Liver (tissue), 9 donors: ENCODE measurements around the gene FASTKD1. TPM values are rescaled to one million over a fixed set of nuclear protein-coding genes. Genes with fewer than 3 reads are reported as not detected.
"Not testable (repeated sequence)": the region's sequence is repeated elsewhere in the genome, so short reads cannot be mapped to it uniquely, and the experiment has no call there.

Experiments used
- DNase-seq: peaks from one replicate; pipeline ENCODE4 v3.0.0-alpha.2; 2017; ENCODE audit warnings: low spot score
- H3K27ac ChIP-seq, 2 donors: one replicate each; pipeline ENCODE4 v1.7.0; 2013; ENCODE audit warnings: inconsistent platforms in 2 of 2, low read length in 2 of 2, control low read depth in 1 of 2, low read depth in 1 of 2, mild to moderate bottlenecking in 1 of 2
- H3K27me3 ChIP-seq, 4 donors: one replicate each; pipeline versions ENCODE4 v1.6.1 to v1.7.0; 2013; ENCODE audit warnings: low read length in 3 of 4, inconsistent platforms in 1 of 4, mild to moderate bottlenecking in 1 of 4, moderate library complexity in 1 of 4; ENCODE audit not compliant: control insufficient read depth in 4 of 4, insufficient read depth in 4 of 4
- H3K36me3 ChIP-seq, 4 donors: one replicate each; pipeline versions ENCODE4 v1.6.1 to v1.7.0; 2013; ENCODE audit warnings: low read length in 3 of 4, mild to moderate bottlenecking in 3 of 4, low read depth in 1 of 4, moderate library complexity in 1 of 4; ENCODE audit not compliant: control insufficient read depth in 4 of 4, insufficient read depth in 3 of 4
- H3K4me1 ChIP-seq, 4 donors: one replicate each; pipeline versions ENCODE4 v1.6.1 to v1.7.0; 2013; ENCODE audit warnings: low read length in 3 of 4, mild to moderate bottlenecking in 3 of 4, moderate library complexity in 1 of 4; ENCODE audit not compliant: control insufficient read depth in 4 of 4, insufficient read depth in 4 of 4
- H3K4me3 ChIP-seq, 3 donors: one replicate each; pipeline versions ENCODE4 v1.6.1 to v1.7.0; 2013; ENCODE audit warnings: low read length in 3 of 3, control low read depth in 1 of 3, low read depth in 1 of 3, mild to moderate bottlenecking in 1 of 3
- H3K9ac ChIP-seq, 2 donors: one replicate each; pipeline ENCODE4 v1.7.0; 2013; ENCODE audit warnings: low read length in 2 of 2, mild to moderate bottlenecking in 2 of 2, moderate library complexity in 2 of 2, control low read depth in 1 of 2, low read depth in 1 of 2
- H3K9me3 ChIP-seq, 4 donors: one replicate each; pipeline versions ENCODE4 v1.6.1 to v1.7.0; 2013; ENCODE audit warnings: low read length in 3 of 4; ENCODE audit not compliant: control insufficient read depth in 4 of 4
- ATF3 ChIP-seq: IDR thresholded peaks from 2 replicates; pipeline ENCODE4 v1.6.1; 2016; ENCODE audit warnings: antibody characterized with exemption
- EGR1 ChIP-seq, 2 donors: IDR thresholded peaks; 2 replicates each; pipeline ENCODE4 v1.6.1; 2016 to 2018; ENCODE audit warnings: antibody characterized with exemption in 2 of 2, low read depth in 2 of 2
- FOXA1 ChIP-seq: IDR thresholded peaks from 2 replicates; pipeline ENCODE4 v1.6.1; 2016; ENCODE audit warnings: antibody characterized with exemption
- HNF4A ChIP-seq, 2 donors: conservative IDR thresholded peaks; 2 replicates each; pipeline ENCODE4 v1.6.1; 2016; ENCODE audit warnings: antibody characterized with exemption in 2 of 2, mild to moderate bottlenecking in 2 of 2
- MAX ChIP-seq: IDR thresholded peaks from 2 replicates; pipeline ENCODE4 v1.6.1; 2016; ENCODE audit warnings: antibody characterized with exemption
- NR2F2 ChIP-seq: IDR thresholded peaks from 2 replicates; pipeline ENCODE4 v1.6.1; 2016; ENCODE audit warnings: antibody characterized with exemption
- SP1 ChIP-seq: IDR thresholded peaks from 2 replicates; pipeline ENCODE4 v1.6.1; 2018; ENCODE audit warnings: antibody characterized with exemption, mild to moderate bottlenecking
- TAF1 ChIP-seq: conservative IDR thresholded peaks from 2 replicates; pipeline ENCODE4 v1.6.1; 2016; ENCODE audit warnings: antibody characterized with exemption, mild to moderate bottlenecking
- WGBS: extraction: QIAGEN DNeasy Blood & Tissue Kit; methylation state at CpG from one replicate; pipeline ENCODE4 v1.1.7; 2013; 5-methylcytosine and 5-hydroxymethylcytosine counted together
- polyA plus RNA-seq, 2 donors: library from polyadenylated mRNA; stranded (reverse) in 1 of 2; unstranded in 1 of 2; fragments of 200-250 nt in 1 of 2; fragments of >200 nt in 1 of 2; fragmentation: Nextera tagmentation in 1 of 2; extraction: Ambion mirVana in 1 of 2; gene quantifications; one replicate each; pipeline versions ENCODE4 v1.2.1 to v1.2.3, GENCODE V29; 2013 to 2015
- total RNA-seq, 2 donors: library from RNA; depleted of rRNA; stranded (reverse); fragments of >200 nt; gene quantifications; one replicate each; pipeline ENCODE4 v1.2.3, GENCODE V29; 2014
- donor health status: healthy.
- donor health status: healthy.
- donor health status: healthy.
- donor health status: healthy.
- donor health status: healthy.

FASTKD1 gene
- total and polyA plus RNA-seq, 4 donors, result 6.7 to 20.7 (median 16.2) TPM

DNA sequence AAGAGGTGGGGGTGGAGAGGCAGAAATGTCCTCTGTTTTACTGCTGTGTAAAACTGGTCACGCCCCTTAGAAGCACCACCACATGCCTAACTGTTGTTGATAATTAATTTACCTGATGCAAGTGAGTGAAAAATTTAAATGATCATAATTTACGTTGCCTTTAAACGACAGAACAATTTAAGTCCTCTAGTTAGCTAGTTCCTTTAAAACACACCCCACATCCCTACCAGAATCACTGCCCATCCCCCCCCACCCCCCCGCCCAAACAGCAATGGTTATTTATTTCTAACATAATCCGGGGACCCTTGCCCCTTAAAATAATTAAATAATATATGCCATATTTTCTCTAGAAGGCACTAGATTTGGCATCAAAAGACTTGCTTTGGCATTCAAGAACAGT lies 9.9 kb upstream of the FASTKD1 start:
- H3K36me3 ChIP-seq, result no peaks in the 10 kb centered on the region
- DNase-seq, result no peak
- 97% methylated on average over 5 of the region's 5 CpGs for WGBS
- no peaks in the 10 kb centered on the region for H3K27me3 ChIP-seq
- no peak overlapping the region for H3K4me3 ChIP-seq
- no peak overlapping the region for H3K9ac ChIP-seq
- H3K27ac ChIP-seq, result no peak overlapping the region
- peaks cover 8 to 18% (median 12%) of the 10 kb centered on the region in 4 donors for H3K4me1 ChIP-seq
- TF ChIP-seq ATF3 (no peak), TAF1 (no peak)
- no peaks in the 10 kb centered on the region for H3K9me3 ChIP-seq

DNA sequence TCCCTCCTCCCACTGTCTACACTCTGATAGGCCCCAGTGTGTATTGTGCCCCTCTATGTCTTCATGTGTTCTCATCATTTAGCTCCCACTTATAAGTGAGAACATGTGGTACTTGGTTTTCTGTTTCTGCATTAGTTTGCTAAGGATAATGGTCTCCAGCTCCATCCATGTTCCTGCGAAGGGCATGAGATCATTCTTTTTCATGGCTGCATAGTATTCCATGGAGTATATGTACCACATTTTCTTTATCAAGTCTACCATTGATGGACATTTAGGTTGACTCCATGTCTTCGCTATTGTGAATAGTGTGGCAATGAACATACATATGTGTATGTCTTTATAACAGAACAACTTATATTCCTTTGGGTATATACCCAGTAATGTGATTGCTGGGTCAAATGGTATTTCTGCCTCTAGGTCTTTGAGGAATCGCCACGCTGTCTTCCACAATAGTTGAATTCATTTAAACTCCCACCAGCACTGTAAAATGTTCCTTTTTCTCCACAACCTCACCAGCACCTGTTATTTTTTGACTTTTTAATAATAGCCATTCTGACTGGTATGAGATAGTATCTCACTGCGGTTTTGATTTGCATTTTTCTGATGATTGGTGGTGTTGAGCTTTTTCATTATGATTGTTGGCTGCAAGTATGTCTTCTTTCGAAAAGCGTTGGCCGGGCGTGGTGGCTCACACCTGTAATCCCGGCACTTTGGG lies 9.0 kb upstream of the FASTKD1 start:
- H3K36me3 ChIP-seq, H3K9me3 ChIP-seq, H3K27ac ChIP-seq, H3K27me3 ChIP-seq, H3K4me3 ChIP-seq, H3K9ac ChIP-seq, DNase-seq: not testable (repeated sequence)
- H3K4me1 ChIP-seq, result peaks cover 8 to 18% (median 12%) of the 10 kb centered on the region in 4 donors
- WGBS, result 98% methylated on average over 10 of the region's 10 CpGs

DNA sequence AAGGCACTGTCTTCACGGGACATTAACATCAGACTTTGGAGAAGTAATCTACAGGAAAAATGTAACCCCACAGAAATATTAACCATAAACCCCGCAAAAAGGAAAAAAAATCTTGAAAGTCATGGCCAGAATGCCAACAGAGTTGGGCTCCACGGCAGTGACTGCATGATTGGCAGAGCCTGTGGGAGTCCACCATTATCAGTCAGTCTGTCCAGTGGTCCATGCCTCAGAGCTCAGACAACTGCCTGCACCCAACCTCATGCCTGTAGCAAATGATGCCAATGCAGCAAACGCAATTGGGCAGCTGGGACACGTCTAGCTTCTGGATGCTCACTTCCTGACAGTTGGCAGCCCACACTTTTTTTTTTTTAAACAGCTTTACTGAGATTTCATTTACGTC lies 5.4 kb upstream of the FASTKD1 start:
- TF ChIP-seq ATF3 (no peak), SP1 (no peak), HNF4A (conservative IDR thresholded peaks at IDR 0.05) (no peak), MAX (no peak), EGR1 (IDR thresholded peaks at IDR 0.05; ENCODE audit: low read depth in 2 of 2) (no peak), NR2F2 (no peak), FOXA1 (no peak)
- peaks cover 0 to 3% (median 0%) of the 10 kb centered on the region in 4 donors for H3K4me1 ChIP-seq
- no peak for DNase-seq
- H3K9ac ChIP-seq, result no peak overlapping the region
- no peaks in the 10 kb centered on the region for H3K27me3 ChIP-seq
- H3K9me3 ChIP-seq, result no peaks in the 10 kb centered on the region
- no peak overlapping the region for H3K27ac ChIP-seq
- WGBS, result 59% methylated on average over 6 of the region's 6 CpGs
- H3K36me3 ChIP-seq, result no peaks in the 10 kb centered on the region
- H3K4me3 ChIP-seq, result no peak overlapping the region

DNA sequence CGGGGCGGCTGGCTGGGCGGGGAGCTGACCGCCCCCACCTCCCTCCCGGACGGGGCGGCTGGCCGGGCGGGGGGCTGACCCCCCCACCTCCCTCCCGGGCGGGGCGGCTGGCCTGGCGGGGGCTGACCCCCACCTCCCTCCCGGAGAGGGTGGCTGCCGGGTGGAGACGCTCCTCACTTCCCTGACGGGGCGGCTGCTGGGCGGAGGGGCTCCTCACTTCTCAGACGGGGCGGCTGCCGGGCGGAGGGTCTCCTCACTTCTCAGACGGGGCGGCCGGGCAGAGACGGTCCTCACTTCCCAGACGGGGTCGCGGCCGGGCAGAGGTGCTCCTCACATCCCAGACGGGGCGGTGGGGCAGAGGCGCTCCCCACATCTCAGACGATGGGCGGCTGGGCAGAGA lies 1.6 kb upstream of the FASTKD1 start:
- H3K27me3 ChIP-seq, DNase-seq, H3K4me1 ChIP-seq, H3K36me3 ChIP-seq, H3K27ac ChIP-seq, H3K9ac ChIP-seq, H3K4me3 ChIP-seq, H3K9me3 ChIP-seq: not testable (repeated sequence)
- WGBS, result 92% methylated on average over 35 of the region's 36 CpGs

DNA sequence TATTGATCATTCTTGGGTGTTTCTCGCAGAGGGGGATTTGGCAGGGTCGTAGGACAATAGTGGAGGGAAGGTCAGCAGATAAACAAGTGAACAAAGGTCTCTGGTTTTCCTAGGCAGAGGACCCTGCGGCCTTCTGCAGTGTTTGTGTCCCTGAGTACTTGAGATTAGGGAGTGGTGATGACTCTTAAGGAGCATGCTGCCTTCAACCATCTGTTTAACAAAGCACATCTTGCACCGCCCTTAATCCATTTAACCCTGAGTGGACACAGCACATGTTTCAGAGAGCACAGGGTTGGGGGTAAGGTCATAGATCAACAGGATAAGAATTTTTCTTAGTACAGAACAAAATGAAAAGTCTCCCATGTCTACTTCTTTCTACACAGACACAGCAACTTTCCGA lies 874 bp upstream of the FASTKD1 start:
- H3K27ac ChIP-seq, H3K27me3 ChIP-seq, H3K9ac ChIP-seq, DNase-seq, H3K4me3 ChIP-seq, H3K36me3 ChIP-seq, H3K9me3 ChIP-seq, H3K4me1 ChIP-seq: not testable (repeated sequence)
- 76% methylated on average over 5 of the region's 5 CpGs for WGBS
